Measurements from ENCODE around the gene FN3K.
A peak's percentile ranks its signal among the peaks of the same experiment; 100 is the strongest.

Gene FN3K

DNA sequence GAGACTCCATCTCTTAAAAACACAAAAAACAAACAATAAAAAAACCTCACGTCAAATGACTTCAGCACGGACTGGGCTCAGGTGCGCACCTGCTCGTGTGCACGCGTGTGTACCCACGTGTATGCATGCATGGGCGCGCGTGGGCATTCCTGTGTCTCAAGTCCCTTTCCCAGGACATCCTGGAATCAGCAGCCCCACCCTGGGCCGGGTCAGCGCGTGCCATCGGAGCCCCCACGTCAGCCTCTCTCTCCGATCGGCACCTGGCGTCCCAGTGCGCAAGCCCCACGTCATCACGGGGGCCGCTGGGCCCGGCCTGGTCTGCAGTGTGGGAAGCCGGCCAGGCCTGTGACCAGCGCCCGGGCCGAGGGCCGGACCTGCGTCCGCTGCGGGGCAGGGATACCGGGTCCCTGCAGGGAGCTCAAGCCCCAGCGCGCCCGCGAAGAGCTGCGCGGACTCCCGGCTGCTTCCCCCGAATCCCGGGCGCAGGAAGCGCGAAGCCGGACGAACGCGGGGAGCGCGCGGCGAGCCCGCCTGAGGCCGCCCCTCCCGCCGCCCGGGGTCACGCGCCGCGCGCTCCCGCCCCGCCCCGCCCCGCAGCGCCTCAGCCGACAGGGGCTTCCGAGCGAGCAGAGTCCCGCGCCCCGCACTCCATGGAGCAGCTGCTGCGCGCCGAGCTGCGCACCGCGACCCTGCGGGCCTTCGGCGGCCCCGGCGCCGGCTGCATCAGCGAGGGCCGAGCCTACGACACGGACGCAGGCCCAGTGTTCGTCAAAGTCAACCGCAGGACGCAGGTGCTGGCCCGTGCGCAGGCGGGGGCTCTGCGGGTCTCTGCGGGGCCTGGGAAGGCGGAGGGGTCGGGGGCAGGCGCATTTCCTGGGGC is at the start of gene FN3K:
Gene FN3K (plus strand): TSS at position 629 of the 880 bp plus-strand sequence. CDS start 22 bp downstream, at position 651.
- peak; percentile 33 to 54 for DNase-seq

DNA sequence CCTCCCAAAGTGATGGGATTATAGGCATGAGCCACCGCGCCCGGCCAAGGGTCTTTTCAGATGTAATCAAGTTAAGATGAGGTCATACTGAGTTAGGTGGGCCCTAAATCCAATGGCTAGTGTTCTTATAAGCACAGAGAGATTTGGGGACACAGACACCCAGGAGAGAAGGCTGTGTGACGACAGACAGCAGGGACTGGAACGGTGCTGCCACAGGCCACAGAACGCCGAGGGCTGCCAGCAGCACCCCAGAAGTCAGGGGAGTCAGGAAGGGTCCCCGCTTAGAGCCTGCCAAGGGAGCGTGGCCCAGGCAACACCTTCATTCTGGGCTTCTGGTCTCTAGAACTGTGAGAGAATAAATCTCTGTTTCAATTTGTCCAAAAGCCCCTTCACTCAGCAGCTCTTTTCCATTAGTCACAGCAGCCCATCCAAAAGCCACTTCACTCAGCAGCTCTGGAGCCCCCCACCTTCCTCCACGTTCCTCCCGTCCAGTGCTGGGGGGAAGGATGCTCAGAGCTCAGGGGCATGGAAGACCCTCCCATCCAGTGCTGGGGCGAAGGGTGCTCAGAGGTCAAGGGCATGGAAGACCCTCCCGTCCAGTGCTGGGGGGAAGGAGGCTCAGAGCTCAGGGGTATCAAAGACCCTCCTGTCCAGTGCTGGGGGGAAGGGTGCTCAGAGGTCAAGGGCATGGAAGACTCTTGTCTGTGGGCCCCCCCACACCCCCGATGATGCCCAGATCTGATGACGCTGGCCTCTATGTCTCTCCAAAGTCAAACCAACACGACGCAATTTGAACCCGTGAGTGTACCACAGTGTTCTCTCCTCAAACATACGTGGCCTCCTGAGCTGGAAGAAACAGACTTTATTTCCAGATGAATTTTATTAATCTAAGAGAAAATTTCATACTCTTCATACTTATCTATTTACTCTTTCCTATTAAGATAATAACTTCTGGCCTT is 48.8 kb upstream of the FN3K start:
- no peak for DNase-seq

DNA sequence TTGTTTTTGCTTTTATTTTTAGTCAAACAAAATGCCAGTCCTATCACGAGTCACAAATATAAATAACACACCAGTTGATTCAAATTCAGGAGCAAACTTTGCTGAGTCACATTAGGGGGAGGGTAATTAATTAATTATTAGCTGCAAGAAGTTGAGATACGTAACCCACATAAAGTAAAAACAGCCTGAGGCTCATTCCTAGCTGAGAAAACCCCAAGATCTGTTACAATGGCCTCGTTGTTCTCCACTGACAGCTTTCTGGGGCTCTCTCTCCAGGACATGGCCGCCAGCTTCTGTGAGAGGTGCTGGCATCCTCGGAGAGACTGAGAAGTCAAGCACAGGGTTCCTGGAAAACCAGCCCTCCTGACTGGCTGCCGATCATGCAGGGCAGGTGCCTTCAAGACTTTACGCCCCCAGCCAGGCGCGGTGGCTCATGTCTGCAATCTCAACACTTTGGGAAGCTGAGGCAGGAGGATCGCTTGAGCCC is 48.0 kb upstream of the FN3K start:
- DNase-seq = no peak

DNA sequence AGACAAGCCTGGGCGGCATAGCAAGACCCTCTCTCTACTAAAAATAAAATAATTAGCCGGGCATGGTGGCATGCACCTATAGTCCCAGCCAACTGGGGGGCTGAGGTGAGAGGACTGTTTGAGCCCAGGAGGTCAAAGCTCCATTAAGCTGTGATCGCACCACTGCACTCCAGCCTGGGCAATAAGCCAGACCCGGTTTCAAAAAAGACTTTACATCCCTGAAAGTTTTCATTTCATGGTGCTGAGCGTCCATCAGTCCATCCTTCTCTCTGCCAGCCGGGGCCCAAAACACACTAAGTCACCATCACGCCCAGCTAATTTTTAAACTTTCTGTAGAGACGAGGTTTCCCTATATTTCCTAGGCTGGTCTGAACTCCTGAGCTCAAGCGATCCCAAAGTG is 47.5 kb upstream of the FN3K start:
- DNase-seq = no peak

DNA sequence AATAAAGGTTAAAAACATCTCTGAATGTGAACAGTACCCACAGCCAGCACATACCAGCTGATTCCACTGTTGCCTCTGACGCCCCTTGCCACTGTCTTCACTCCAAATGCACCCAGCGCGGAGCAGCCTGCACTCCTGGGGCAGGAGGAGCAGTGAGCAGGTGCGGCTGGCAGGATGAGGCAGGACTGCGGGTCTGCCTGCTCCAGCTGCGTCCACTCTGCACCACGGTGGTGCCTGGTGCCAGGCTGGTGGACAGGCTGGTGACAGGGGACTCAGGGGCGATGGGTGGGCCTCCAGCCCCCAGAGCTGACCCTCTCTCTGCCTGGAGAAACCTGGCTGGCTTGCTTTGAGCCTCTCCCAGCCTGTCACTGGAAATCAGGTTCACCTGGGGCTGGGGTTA is 46.3 kb upstream of the FN3K start:
- no peak for DNase-seq

DNA sequence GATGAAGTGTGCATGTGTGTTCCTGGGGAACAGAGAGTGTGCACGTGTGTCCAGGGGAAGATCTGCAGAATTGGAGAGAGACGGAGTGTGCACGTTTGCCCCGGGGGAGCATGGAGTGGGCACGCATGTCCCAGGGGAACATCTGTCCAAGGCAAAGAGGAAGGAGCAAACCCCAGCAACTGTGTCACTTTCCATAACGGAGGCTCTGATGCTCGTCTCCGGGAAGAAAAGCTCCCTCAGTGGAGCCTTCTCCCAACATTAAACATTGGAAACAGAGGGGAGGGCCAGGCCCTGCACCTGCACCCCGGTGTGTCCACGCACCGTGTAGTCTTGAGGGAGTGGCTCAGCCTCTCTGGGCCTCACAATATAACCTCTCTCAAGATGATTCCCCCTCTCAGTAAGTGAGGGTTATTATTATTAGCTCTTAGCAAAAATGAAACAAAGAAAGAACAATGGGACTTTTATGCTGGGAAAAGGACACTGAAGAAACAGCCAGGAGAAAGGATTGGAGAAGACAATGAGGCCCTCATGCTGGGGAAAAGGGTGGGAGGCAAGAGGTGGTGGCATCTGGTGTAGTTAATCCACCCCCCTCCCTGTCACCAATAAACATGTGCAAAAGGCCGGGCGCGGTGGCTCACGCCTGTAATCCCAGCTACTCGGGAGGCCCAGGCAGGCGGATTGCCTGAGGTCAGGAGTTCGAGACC is 44.5 kb upstream of the FN3K start:
- no peak for DNase-seq

DNA sequence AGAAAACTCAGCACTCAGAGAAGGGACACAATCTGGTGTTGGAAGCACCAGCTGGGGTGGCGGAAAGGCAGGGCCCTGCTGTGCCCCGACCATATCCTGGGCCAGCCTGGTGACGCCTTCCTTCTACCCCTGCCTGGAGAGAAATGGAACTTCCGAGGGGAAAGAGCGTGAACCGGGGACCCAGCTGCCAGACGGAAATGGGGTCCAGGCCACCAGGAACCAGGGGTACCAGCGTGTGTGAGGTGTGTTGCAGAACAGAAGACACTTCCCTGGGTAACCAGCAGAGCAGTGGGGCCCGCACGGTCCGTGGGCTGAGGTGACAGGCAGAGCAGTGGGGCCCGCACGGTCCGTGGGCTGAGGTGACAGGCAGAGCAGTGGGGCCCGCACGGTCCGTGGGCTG is 43.7 kb upstream of the FN3K start:
- DNase-seq = no peak

DNA sequence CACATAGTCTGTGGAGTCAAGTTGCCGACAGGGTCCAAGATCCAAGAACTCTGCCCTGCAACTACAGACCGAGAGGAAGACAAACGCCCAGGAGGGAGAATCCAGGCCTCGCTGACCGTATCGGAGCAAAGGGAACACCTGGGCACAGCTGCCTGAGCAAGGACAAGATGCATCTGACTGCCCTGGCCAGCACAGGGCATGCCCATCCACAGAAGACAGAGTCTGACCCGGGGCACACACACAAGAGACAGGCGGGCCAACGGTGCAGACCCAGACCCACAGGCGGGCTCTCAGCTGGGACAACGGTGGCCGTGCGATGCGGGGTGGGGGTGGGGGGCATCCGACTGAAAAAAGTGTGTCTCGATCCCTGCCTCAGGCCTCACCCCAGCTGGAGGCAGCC is 43.1 kb upstream of the FN3K start:
- DNase-seq = no peak

DNA sequence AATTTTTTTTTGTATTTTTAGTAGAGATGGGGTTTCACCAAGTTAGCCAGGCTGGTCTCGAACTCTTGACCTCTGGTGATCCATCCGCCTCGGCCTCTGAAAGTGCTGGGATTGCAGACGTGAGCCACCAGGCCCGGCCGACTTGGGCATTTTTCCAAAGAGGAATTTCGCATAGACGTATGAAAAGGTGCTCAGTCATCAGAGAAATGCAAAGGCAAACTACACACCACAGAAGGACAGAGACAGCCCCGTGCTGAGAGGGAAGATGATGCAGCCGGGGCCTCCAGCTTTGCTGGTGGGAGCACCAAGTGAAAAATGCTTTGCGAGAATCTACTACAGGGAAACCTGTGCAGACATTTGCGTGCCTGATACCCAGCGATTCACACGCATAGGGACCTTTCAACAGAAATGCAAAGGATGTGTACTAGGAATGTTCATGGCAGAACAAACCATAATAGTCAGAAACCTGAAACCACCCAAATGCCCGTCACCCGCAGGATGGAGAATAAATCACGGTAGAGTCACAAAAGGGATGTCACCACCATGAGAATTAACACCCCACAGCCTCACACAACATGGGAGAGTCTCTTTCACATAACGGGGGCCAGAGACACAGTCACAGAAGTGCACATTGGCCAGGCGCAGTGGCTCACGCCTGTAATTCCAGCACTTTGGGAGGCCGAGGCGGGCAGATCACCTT is 42.1 kb upstream of the FN3K start:
- DNase-seq = no peak

DNA sequence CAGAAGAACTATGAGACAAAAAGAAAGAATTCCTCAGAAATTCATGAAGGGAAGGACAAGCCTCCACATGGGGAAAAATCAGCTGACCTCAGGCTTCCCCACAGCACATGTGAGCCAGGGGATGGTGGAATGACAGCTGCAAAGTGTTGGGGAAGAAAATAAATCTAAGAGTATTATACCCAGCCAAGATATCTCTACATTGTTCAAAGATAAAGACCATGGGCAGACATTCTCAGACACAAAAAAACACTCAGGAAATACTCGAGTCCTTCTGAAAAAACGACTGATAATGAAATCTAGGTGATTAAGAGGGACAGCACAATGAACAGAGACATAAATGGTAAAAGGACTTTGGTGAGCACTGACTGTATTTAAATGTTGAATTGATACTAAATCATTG is 40.8 kb upstream of the FN3K start:
- DNase-seq = no peak

DNA sequence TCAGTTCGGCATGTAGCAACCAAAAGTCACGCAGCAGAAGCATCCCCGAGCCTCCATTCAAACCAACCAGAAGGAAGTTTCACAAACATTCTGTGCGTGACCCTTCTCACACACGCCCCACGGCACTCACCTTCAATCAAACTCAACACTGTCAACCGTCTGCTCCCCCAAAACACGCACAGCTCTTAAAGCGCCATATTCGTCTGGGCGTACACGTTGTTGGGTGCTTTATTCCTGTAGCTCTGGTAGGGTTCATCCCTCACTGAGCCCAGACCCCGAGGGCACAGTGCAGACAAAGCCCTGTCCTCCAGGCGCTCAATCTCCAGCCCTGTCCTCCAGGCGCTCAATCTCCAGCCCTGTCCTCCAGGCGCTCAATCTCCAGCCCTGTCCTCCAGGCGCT is 39.2 kb upstream of the FN3K start:
- DNase-seq = no peak

DNA sequence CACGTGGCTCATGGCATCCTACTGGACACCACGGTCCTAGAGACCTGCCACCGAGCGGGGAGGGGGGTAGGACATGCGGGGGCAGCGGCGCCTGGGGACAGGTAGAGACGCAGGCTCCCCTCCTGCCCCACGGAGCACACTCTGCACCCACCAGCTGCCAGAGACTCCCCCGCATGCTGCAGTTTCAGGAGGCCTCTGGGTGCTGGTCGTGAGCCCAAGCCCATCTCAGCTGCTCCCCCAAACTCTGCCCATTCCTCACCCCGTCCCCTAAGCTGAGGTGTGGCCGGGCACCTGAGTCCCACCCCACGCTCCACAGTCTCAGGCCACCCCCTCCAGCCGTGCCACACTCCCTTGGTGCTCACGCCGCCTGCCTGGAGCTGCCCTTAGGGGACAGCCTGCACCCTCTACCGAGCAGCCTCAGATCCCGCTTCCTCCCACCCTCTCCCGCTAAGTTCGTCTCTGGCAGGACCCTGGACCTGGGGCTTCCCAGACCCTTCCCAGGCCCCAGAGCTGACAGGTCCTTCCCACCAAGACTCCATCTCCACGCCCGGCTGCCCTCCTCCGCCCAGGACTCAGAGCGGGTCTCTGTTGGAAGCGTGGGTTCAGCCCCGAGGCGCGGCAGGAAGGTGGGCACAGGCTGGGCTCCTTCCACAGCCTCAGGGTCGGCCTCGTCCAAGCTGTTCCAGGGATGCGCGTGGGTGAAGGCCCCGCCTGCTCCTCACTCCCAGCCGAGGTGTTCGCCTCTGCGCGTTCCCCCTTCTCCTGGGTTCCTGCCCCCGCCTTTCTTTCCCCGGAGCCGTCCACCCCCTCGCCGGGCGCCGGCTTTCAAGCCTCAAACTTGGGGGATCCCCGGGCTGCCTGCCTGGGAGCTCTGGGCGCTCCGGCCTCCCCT is 38.3 kb upstream of the FN3K start:
- DNase-seq = no peak

DNA sequence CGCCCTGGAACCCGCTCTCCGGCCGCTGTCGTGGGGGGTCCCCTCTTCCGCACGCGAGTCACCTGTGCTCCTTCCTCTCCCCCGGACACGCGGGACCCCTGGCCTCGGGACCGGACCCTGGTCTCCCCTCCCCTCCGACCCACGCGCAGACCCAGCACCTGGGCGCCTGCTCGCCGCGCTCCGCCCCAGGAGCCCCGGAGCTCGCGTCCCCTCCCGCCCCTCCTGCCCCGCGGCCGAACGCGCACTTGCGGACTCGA is 37.7 kb upstream of the FN3K start:
- no peak for DNase-seq

DNA sequence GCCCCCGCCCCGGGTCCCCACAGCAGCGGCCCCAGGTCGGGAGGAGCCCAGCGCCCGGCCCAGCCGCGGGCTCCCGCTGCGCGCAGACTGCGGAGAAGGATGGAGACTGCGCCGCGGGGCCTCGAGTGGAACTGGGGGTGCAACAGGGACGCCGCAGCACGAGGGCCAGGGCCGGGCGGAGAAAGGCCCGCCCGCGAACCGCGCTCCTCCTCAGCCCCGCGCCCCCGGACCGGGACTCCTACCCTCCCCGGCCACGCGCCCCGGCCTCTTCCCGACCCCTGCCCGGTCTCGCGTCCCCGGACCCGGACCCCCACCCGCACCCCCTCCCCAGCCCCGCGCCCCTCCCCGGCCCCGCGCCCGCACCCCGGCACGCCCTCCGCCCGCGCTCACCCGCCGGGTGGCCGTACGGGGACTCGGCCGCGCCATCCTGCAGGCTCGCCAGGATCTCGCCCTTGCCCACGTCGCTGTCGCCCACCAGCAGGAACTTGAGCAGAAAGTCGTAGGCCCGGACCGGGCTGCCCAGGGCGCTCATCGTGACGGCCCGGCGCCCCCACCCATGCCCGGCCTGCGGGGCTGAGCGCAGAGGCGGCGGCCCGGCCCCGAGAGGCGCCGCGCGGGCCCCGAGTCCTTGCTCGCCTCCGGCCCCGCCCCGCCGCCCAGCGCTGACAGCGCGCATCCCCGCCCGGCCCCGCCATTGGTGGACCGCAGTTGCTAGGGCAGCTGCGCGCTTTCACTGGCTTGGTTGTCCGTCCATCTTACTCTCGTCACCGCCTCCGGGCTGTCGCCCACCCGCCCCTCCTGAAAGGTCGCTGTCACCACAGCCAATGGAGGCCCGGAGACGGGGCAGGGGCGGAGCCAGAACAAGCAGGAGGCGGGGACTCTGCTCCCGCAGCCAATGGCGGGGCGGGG is 37.1 kb upstream of the FN3K start, which contains the start of gene RAB40B:
Gene RAB40B (minus strand): TSS at position 634 of the 909 bp plus-strand sequence. CDS start 102 bp downstream, at position 532.
- DNase-seq = peak; percentile 98 to 99

DNA sequence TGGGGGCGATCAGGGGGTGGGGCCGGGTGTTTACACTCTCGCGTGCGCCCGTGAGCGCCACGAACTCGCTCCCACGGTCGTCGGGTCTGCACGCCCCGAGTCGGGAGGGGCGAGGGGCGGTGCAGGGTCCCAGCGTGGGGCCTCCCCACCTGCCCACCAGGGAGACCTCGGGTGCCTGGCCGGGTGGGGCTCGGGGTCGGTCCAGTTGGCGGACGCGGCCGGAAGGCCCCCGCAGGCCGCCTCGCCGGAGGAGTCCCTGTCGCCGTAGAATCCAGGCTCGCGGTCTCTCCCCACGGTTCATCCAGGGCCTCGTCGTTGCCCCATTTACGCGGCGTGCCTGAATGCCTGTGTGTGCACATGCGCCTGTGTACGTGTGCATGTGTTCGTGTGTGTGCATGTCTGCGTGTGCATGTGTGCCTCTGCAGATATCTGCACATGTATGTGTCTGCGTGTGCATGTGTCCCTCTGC is 36.4 kb upstream of the FN3K start:
- no peak for DNase-seq

DNA sequence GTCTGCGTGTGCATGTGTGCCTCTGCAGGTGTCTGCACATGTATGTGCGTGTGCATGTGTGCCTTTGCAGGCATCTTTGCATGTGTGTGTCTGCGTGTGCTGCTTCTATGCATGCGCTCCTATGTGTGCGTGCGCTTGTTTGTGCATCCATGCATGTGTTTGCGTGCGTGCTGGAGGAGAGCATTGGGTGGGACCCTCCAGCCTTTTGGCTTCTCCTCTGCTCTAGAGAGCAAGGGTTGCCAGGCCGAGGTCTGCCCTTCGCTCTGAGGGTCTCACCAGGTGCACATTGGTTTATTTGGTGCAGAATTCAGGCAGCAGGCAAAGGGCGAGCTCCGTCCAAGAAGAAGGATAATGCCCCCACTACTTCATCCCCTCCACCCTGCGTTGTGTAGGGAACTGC is 35.9 kb upstream of the FN3K start:
- DNase-seq = no peak

DNA sequence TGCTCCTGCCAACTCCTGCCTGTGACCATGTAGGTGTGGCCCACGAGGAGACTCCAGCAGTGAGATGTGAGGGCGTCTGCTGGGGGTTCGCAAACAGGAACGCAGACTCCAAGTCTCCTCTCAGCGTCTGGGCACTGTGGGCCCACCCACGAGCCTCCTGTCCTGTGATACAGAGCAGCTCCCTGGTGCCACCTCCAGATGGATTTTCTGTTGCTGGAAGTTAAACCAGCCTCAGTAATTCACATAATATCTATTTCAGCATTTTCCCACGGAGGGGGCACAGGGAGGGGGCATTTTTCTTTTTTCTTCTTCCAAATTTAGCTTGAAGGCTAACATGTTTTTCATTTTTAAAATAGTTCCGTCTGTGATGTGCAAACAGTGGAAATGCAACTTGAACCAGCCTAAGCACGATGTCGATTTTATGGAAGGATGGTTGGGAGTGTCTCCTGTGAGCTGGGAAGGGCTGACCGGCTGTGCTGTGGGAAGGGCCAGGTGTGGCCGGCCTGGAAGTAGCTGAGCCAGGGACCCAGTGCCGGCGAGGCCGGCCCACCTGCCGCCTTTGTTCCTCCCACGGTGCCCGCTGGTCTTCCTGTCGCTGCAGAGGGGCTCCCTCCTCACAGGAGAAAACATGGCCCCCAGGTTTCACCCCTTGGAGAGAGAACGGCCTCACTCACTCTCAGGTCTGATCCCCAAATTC is 33.0 kb upstream of the FN3K start:
- DNase-seq = no peak

DNA sequence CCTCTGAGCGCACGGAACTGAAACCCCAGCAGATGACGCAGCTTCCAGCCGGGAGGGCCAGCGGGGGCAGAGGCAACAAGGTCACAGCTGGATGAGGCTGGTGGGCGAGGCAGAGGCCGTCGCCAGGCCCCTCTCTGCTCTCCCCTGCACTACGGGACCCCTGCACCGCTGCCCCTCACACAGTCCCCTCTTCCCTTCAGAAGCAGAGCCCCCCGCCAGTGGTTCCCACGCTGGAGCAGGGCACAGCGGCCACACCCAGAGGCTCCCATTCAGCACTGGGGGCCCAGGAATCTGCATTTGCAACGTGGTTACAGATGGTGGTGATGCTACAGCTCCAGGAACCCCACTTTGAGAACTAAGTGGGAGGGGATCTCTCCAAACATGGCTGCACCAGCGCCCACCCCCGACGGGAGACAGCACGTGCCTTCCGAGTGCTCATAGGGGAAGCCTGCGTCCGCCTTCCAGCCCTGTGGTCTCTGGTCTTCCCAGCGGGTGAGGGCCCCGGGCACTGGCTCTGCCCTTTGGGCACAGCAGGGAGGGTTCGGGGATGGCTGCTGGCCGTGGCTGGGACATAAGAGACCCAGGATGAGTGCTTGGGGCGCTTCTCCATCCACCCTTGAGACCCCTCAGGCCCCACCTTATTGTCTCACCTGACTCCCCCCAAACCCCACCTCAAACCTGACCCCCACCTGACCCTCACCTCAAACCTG is 32.2 kb upstream of the FN3K start:
- no peak for DNase-seq

Measured in activated T-cell treated with anti-CD3 and anti-CD28 coated beads, Interleukin-2, amount 50 U/mL, for 48 hours (primary cell).